GM19463 (cell line): Measurements from ENCODE around the gene NCAN.
"Not testable (repeated sequence)": the region's sequence is repeated elsewhere in the genome, so short reads cannot be mapped to it uniquely, and the experiment has no call there.

ENCODE experiments used
- ATAC-seq: cut with Tn5 transposase; IDR thresholded peaks from one replicate; pipeline ENCODE4 v1.9.1; 2021; ENCODE audit warnings: mild to moderate bottlenecking, moderate library complexity; ENCODE audit not compliant: unreplicated experiment

NCAN gene

GRCh38 chr19:19211499-19212420 is at the start of gene NCAN:
TSS of gene NCAN (plus strand) at chr19:19211958. CDS start at chr19:19216954, 4,996 bp downstream.
- ATAC-seq, result no peak

GRCh38 chr19:19162495-19162894 is 49.3 kb upstream of the NCAN start:
- ATAC-seq, result no peak

DNA sequence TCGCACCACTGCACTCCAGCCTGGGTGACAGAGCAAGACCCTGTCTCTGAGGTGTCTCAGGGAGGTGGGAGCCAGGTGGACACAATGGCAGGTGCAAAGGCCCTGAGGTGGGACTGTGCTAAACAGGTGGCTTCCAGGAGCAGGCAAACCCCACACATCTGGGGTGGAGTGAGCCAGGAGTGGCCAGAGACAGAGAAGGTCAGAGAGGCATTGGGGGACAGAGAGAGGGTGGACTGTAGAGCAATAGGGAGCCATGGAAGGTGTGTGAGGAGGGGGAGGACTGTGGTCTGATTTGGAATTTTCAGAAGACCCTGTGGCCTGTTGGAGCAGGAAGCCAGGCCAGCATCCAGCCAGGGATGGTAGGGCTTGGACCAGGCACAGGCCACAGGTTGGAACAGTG is 46.4 kb upstream of the NCAN start:
- no peak for ATAC-seq

GRCh38 chr19:19167612-19168011 is 44.1 kb upstream of the NCAN start:
- no peak for ATAC-seq

- no peak for ATAC-seq
Observed at GRCh38 chr19:19169236-19170052, 42.3 kb upstream of the NCAN start.

DNA sequence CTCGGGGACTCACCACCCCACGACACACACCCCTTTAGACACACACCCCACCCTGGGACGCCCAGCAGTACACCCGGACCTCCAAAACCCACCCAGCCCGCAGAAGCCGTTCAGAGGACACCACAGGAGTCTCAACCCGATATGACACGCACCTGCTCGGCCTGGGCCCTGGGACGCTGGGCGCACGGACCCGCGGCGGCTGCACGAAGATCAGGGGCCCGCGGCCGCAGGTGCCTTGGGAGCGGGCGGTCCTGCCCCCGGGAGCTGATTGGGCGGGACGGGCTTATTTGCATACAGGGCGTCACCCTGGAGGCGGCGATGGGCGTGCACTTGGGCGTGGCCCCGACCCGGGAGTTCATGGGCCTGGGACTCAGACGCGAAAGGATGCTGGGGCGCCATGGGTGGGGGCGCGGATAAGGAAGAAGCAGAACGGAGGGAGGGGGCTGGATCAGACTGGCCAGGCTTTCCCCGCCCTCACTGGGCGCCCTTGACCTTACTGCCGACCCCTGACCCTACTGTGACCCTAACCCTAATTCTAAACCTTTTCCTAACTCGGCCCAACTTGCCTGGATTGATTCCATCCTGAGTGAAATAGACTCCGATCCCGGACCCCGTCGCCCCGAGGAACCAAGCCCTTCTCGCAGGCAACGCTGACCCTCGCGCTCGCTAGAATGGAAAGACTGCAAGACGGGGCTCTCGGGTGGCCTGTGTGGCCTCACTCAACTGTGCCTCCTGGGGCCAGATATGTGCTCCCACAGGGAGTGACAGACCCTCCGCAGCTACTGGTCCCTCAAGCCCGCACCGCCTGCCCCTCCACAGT is 41.5 kb upstream of the NCAN start, which contains the start of gene MEF2B:
MEF2B (minus strand) TSS at position 211 of the 820 bp plus-strand sequence. CDS start 19,528 bp downstream, outside the sequence.
- ATAC-seq, result peak; percentile 86

GRCh38 chr19:19170873-19171672 is 40.7 kb upstream of the NCAN start:
- ATAC-seq, result no peak

GRCh38 chr19:19171821-19172532 is 39.8 kb upstream of the NCAN start:
- ATAC-seq, result no peak

GRCh38 chr19:19173243-19173642 is 38.5 kb upstream of the NCAN start:
- ATAC-seq, result not testable (repeated sequence)

DNA sequence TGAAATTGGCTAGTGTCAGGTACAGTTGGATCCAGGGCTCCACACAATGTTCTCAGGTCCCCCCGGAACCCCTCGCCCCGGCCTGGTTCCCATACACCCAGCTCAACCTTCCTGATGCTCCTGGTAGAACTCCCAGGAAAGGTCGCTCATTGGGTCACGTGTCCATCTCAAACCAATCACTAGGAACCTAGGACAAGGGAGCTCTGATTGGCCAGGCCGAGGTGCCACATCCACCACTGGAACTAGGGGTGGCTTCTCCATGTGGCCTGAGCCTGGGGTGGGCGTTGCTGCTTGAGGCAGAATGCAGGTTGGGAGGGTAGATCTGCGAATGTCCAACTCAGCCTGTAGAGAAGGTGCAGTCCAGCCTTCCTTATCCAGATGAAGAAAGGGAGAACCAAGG is 34.8 kb upstream of the NCAN start:
- no peak for ATAC-seq

GRCh38 chr19:19179548-19180441 is 32.0 kb upstream of the NCAN start:
- no peak for ATAC-seq

GRCh38 chr19:19181488-19181998 is 30.2 kb upstream of the NCAN start:
- no peak for ATAC-seq

DNA sequence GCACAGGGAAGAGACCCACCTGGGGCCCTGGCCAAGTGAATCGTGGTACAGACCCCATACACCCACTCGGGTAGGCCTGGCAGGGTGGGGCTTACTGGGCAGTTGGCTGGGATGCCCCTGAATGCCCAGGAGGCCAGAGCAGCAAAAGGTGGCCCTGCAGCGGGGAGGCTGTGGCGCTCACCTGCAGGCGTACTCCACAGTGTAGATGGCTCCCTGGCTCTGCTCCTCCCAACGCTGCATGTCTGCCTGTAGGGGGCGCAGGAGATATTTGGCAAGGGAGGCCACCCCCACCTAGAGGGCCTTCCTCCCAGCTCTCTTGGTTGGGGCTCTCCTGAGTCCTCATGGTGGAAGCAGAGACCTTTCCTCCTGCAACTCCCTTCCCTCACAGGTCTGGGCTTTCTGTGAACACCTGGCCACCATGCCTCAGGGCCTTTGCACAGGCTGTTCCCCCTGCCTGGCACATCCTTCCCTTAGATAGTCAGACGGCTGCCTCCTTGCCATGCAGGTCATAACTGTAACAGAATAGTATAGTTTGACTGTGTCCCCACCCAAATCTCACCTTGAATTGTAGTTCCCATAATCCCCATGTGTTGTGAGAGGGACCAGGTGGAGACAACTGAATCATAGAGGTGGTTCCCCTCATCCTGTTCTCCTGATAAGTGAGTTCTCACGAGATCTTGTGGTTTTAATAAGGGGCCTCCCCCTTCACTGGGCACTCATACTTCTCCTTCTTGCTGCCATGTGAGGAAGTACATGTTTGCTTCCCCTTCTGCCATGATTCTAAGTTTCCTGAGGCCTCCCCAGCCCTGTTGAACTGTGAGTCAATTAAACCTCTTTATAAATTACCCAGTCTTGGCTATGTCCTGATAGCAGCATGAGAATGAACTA is 25.7 kb upstream of the NCAN start:
- no peak for ATAC-seq

DNA sequence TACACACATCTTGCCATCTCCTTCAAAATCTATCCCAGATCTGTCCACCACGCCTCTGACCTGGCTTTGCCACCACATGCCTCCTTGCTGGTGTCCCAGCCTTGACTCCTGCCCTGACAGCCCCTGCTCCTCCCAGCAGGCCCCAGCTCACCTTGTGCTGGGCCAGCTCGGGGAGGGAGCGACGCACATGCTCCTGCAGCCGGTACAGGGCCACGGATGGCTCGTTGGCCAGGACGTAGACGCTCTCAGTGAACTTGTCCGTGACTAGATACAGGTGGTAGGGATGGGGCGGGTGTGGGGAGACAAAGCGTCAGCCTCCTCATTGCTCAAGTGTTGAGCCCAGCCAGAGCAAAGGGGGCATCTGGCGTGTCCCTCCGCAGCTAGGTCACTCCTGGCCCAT is 25.0 kb upstream of the NCAN start:
- no peak for ATAC-seq

- no peak for ATAC-seq
Observed at GRCh38 chr19:19191768-19192077, 20.0 kb upstream of the NCAN start.

GRCh38 chr19:19192078-19192882 is 19.5 kb upstream of the NCAN start, which contains the start of the genes BORCS8 and RFXANK:
TSS of gene BORCS8 (minus strand) at chr19:19192152. CDS start at chr19:19192117, 35 bp downstream.
TSS of gene RFXANK (plus strand) at chr19:19192258. CDS start at chr19:19193947, 1,689 bp downstream.
- ATAC-seq, result peak; percentile 88
